IMR-90 (cell line): ENCODE measurements around the gene TUBGCP6. TPM values are rescaled to one million over a fixed set of nuclear protein-coding genes. Genes with fewer than 3 reads are reported as not detected.

ENCODE experiments used
- ATAC-seq: fragments of 200-7000 bp; cut with Tn5 transposase; 2 replicates; pipeline ENCODE4 v1.9.1; 2020; ENCODE audit warnings: low read depth, mild to moderate bottlenecking, moderate library complexity
- BruUV-seq: library from RNA; stranded (reverse); fragments of 400-500 nt; replicated peaks from 2 replicates; lab custom pipeline; 2021; lab: Mats Ljungman, UMichigan
- CTCF ChIA-PET: fragments of 300-600 bp; formaldehyde crosslinking; extraction: SDS; loops from one replicate; lab custom pipeline; 2021; ENCODE audit warnings: antibody characterized with exemption; lab: Yijun Ruan, JAX
- POLR2A ChIA-PET: fragments of 300-600 bp; sonication (Branson Sonifier 250); formaldehyde crosslinking; loops from one replicate; lab custom pipeline; 2022; ENCODE audit warnings: antibody characterized with exemption; ENCODE audit not compliant: unreplicated experiment; lab: Charles Lee
- DNase-seq: peaks from one replicate; pipeline ENCODE4 v3.0.0; 2013
- H2AFZ ChIP-seq: replicated peaks from 2 replicates; pipeline ENCODE3; 2013; ENCODE audit warnings: low read length, mild to moderate bottlenecking; ENCODE audit not compliant: poor library complexity
- H2AK5ac ChIP-seq: 2 replicates; pipeline ENCODE4 v1.6.1; 2013; ENCODE audit warnings: low read depth, low read length, inconsistent platforms
- H2AK9ac ChIP-seq: replicated peaks from 2 replicates; pipeline ENCODE3; 2013; ENCODE audit warnings: mild to moderate bottlenecking, low read depth, low read length, moderate library complexity; ENCODE audit not compliant: poor library complexity
- H2BK120ac ChIP-seq: 2 replicates; pipeline ENCODE4 v1.6.1; 2013; ENCODE audit warnings: low read depth, low read length, inconsistent platforms
- H2BK15ac ChIP-seq: 3 replicates; pipeline ENCODE4 v1.6.1; 2013; ENCODE audit warnings: low read depth, low read length, inconsistent platforms
- H2BK20ac ChIP-seq: 2 replicates; pipeline ENCODE4 v1.6.1; 2013; ENCODE audit warnings: low read depth, mild to moderate bottlenecking, inconsistent platforms, low read length, moderate library complexity
- H2BK5ac ChIP-seq: 2 replicates; pipeline ENCODE4 v1.6.1; 2013; ENCODE audit warnings: mild to moderate bottlenecking, low read depth, low read length, inconsistent platforms; ENCODE audit not compliant: poor library complexity, severe bottlenecking
- H3K14ac ChIP-seq: replicated peaks from 2 replicates; pipeline ENCODE4 v1.6.1; 2013; ENCODE audit warnings: low read depth, low read length, inconsistent platforms
- H3K18ac ChIP-seq: 2 replicates; pipeline ENCODE4 v1.6.1; 2013; ENCODE audit warnings: low read depth, low read length, control low read depth
- H3K23ac ChIP-seq: 2 replicates; pipeline ENCODE4 v1.6.1; 2013; ENCODE audit warnings: low read depth, low read length, inconsistent platforms
- H3K27ac ChIP-seq: 2 replicates; pipeline ENCODE4 v1.5.1; 2013; ENCODE audit warnings: mild to moderate bottlenecking, control low read depth, low read length; ENCODE audit not compliant: insufficient read depth
- H3K27me3 ChIP-seq: 2 replicates; pipeline ENCODE4 v1.6.1; 2013; ENCODE audit warnings: low read length; ENCODE audit not compliant: control insufficient read depth, insufficient read depth
- H3K36me3 ChIP-seq: 2 replicates; pipeline ENCODE4 v1.6.1; 2013; ENCODE audit warnings: low read length, mixed read lengths; ENCODE audit not compliant: control insufficient read depth, insufficient read depth
- H3K4ac ChIP-seq: 2 replicates; pipeline ENCODE4 v1.6.1; 2013; ENCODE audit warnings: low read depth, low read length, inconsistent platforms
- H3K4me1 ChIP-seq: 2 replicates; pipeline ENCODE4 v1.6.1; 2013; ENCODE audit warnings: low read length, mixed read lengths; ENCODE audit not compliant: control insufficient read depth, insufficient read depth
- H3K4me2 ChIP-seq: 2 replicates; pipeline ENCODE4 v1.6.1; 2013; ENCODE audit warnings: low read depth, mild to moderate bottlenecking, control low read depth, low read length, moderate library complexity
- H3K4me3 ChIP-seq: 2 replicates; pipeline ENCODE4 v1.5.1; 2013; ENCODE audit warnings: low read depth, mild to moderate bottlenecking, control low read depth, low read length, moderate library complexity; ENCODE audit not compliant: insufficient read depth
- H3K56ac ChIP-seq: 2 replicates; pipeline ENCODE4 v1.6.1; 2013; ENCODE audit warnings: low read length, inconsistent platforms; ENCODE audit not compliant: insufficient read depth; ENCODE audit errors: extremely low read depth
- H3K79me1 ChIP-seq, 2 experiments: 2 replicates each; pipeline ENCODE4 v1.6.1; 2013; ENCODE audit warnings: low read length in 2 of 2, inconsistent platforms in 1 of 2, low read depth in 1 of 2
- H3K9ac ChIP-seq: 2 replicates; pipeline ENCODE4 v1.6.1; 2013; ENCODE audit warnings: low read depth, low read length, control low read depth
- H3K9me1 ChIP-seq: 2 replicates; pipeline ENCODE4 v1.6.1; 2013; ENCODE audit warnings: low read length, inconsistent platforms; ENCODE audit not compliant: insufficient read depth
- H3K9me3 ChIP-seq: 2 replicates; pipeline ENCODE4 v1.6.1; 2013; ENCODE audit warnings: low read length; ENCODE audit not compliant: control insufficient read depth, insufficient read depth
- H4K20me1 ChIP-seq: 2 replicates; pipeline ENCODE4 v1.6.1; 2013; ENCODE audit warnings: low read length, inconsistent platforms; ENCODE audit not compliant: insufficient read depth
- H4K5ac ChIP-seq: 2 replicates; pipeline ENCODE4 v1.6.1; 2013; ENCODE audit warnings: mild to moderate bottlenecking, low read depth, low read length, control low read depth
- H4K8ac ChIP-seq, 2 experiments: 2 replicates each; pipeline ENCODE4 v1.6.1; 2013; ENCODE audit warnings: low read depth in 2 of 2, low read length in 2 of 2, control low read depth in 1 of 2, inconsistent platforms in 1 of 2
- H4K91ac ChIP-seq: 2 replicates; pipeline ENCODE4 v1.6.1; 2013; ENCODE audit warnings: low read depth, low read length, inconsistent platforms; ENCODE audit not compliant: insufficient read depth
- BHLHE40 ChIP-seq: fragments of 150-350 bp; IDR thresholded peaks from 2 replicates; pipeline ENCODE4 v1.6.1; 2016; ENCODE audit warnings: mild to moderate bottlenecking, low read depth, low read length
- CEBPB ChIP-seq: IDR thresholded peaks from 2 replicates; pipeline ENCODE4 v1.6.1; 2012; ENCODE audit warnings: low read depth, low read length, improper control_type of control experiment
- FOS ChIP-seq: fragments of 150-350 bp; IDR thresholded peaks from 2 replicates; pipeline ENCODE4 v1.6.1; 2016; ENCODE audit warnings: low read depth, low read length
- MAZ ChIP-seq: IDR thresholded peaks from 2 replicates; pipeline ENCODE4 v1.6.1; 2012; ENCODE audit warnings: low read depth, mild to moderate bottlenecking, low read length, improper control_type of control experiment, moderate library complexity, borderline replicate concordance
- MXI1 ChIP-seq: IDR thresholded peaks from 2 replicates; pipeline ENCODE4 v1.6.1; 2012; ENCODE audit warnings: low read depth, mild to moderate bottlenecking, low read length, moderate library complexity, borderline replicate concordance
- POLR2A ChIP-seq: IDR thresholded peaks from 2 replicates; pipeline ENCODE4 v1.6.1; 2012; ENCODE audit warnings: mild to moderate bottlenecking, low read depth, low read length
- RAD21 ChIP-seq: IDR thresholded peaks from 2 replicates; pipeline ENCODE4 v1.6.1; 2012; ENCODE audit warnings: low read length, improper control_type of control experiment
- RCOR1 ChIP-seq: IDR thresholded peaks from 2 replicates; pipeline ENCODE4 v1.6.1; 2012; ENCODE audit warnings: mild to moderate bottlenecking, low read length, improper control_type of control experiment; ENCODE audit not compliant: insufficient replicate concordance
- RFX5 ChIP-seq: IDR thresholded peaks from 2 replicates; pipeline ENCODE4 v1.8.0; 2012; ENCODE audit warnings: low read depth, mild to moderate bottlenecking, low read length, moderate library complexity
- SMC3 ChIP-seq: fragments of 150-350 bp; IDR thresholded peaks from 2 replicates; pipeline ENCODE4 v1.6.1; 2016; ENCODE audit warnings: low read depth, mild to moderate bottlenecking, antibody characterized with exemption, low read length, moderate library complexity
- WGBS, 2 experiments: methylation state at CpG; one replicate each; pipeline versions ENCODE4 v1.1.5 to v1.1.7; 2013; ENCODE audit warnings: missing lambda C conversion rate in 2 of 2; ENCODE audit not compliant: insufficient read length in 1 of 2; ENCODE audit errors: extremely low coverage in 2 of 2; 5-methylcytosine and 5-hydroxymethylcytosine counted together
- dilution Hi-C: fragments of 300-500 bp; cut with HindIII; formaldehyde crosslinking; loops from one replicate; pipeline ENCODE4 v1.14.3; 2018; ENCODE audit warnings: low sequenced_read_pairs; ENCODE audit not compliant: unreplicated experiment
- in situ Hi-C: fragments of 300-500 bp; cut with MboI; formaldehyde crosslinking; loops from 3 replicates; pipeline ENCODE4 v1.14.3; 2019; ENCODE audit warnings: low sequenced_read_pairs, inconsistent platforms, mixed read lengths
- intact Hi-C: fragments of 100-400 bp; cut with micrococcal nuclease; formaldehyde crosslinking; loops from 2 replicates; pipeline ENCODE4 v1.10.0; 2022
- polyA plus RNA-seq, 3 experiments: library from polyadenylated mRNA; depleted of rRNA; stranded (reverse); fragments of >200 nt; gene quantifications; 2 replicates each; pipeline ENCODE4 v1.2.3, GENCODE V29; 2012; ENCODE audit warnings: low replicate concordance in 1 of 3
- total RNA-seq: library from RNA; depleted of rRNA; stranded (reverse); fragments of >200 nt; gene quantifications from 2 replicates; pipeline ENCODE4 v1.2.3, GENCODE V29; 2012
- TF ChIP-seq, protein P1 (sequence below): fragments of 150-350 bp; IDR thresholded peaks from 2 replicates; pipeline ENCODE4 v1.6.1; 2017; ENCODE audit warnings: mild to moderate bottlenecking, antibody characterized with exemption, low read length, low read depth
- TF ChIP-seq, protein P2 (sequence below): fragments of 150-350 bp; IDR thresholded peaks from 2 replicates; pipeline ENCODE4 v1.6.1; 2016; ENCODE audit warnings: low read depth, mild to moderate bottlenecking, low read length, moderate library complexity, borderline replicate concordance

The TUBGCP6 gene
- total and polyA plus RNA-seq, 2 of the 4 experiments (the other 2 are of a cell fraction) = 10.8 to 28.6 TPM

DNA sequence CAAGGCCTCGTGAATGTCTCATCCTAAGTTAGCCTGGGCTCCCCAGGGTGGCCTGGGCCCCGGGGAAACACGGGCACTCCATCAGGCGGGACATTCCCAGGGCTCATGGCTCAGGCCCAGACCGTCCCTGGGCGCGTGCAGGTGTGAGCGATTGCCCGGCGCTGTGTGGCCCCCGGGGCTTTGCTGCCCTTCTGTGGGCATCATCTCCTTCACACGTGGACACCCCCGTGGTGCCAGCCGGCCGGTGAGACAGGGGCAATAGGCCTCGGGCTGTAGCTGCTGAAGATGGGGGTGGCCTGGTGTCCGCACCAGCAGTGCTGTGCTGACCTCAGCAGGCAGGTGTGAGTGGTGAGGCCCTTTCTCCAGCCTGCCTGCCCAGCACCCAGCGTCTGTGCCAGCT, 48.6 kb downstream of the TUBGCP6 start (continued):
- no peak for TF ChIP-seq FOS
- no peak for TF ChIP-seq BHLHE40
- no peak for TF ChIP-seq MXI1
- TF ChIP-seq SMC3 = no peak
- TF ChIP-seq RAD21 = no peak

DNA sequence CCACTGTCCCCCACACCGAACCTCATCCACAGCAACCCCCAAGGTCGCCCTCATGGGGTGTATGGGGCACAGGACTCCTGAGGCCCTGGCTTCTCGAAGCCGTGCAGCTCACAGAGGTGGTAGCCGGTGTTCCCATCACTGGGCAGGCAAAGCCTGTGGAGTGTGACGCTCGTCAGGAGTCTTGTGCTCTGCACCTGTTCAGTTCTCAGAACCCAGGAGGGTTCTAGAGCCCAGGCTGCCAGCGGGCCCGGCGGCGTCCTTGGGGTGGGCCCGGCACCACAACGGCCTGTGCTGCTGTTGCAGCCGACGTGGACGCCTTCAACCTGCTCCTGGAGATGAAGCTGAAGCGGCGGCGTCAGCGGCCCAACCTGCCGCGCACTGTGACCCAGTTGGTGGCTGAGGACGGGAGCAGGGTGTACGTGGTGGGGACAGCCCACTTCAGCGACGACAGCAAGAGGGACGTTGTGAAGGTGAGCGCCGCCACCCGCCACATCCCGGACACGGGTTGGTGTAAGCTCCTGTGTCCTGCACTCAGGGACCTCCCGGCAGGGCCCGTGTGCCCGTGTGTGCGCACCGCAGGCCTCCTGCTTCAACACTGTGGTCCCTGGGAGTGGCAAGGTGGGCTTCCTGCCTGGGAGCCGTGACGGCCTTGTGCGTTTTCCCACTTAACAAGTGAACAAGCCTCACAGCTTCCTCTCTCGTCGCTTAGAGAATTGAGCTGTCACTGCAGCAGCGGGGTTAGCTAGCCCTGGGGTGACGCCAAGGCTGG, 50.6 kb downstream of the TUBGCP6 start:
- H3K9me3 ChIP-seq = no peaks in the 10 kb centered on the region
- 0 out of 2 replicates have a peak, but pooled peaks cover 3% of the 10 kb centered on the region for H3K9me1 ChIP-seq
- ChIA-PET POLR2A (no interaction called here), CTCF (interaction anchor here (0.6 kb wide), 1 partner anchor 207 kb away, joined by 3 read pairs; no protein-coding TSS in a partner anchor)
- H2AFZ ChIP-seq = no peak overlapping the region
- no peak overlapping the region for H4K8ac ChIP-seq
- no peak overlapping the region for H3K27ac ChIP-seq
- H3K36me3 ChIP-seq = peaks cover 34% of the 10 kb centered on the region
- no peak overlapping the region for H2AK9ac ChIP-seq
- intact Hi-C loops = no loop called here
- H3K23ac ChIP-seq = no peak overlapping the region
- H3K4ac ChIP-seq = no peak overlapping the region
- H3K4me3 ChIP-seq = no peak overlapping the region
- H4K20me1 ChIP-seq = peaks cover 35% of the 10 kb centered on the region
- no peaks in the 10 kb centered on the region for H3K27me3 ChIP-seq
- in situ Hi-C loops = no loop called here
- no peak overlapping the region for H3K14ac ChIP-seq
- peaks cover 13% of the 10 kb centered on the region; the same call in 1 of the 2 replicates for H3K4me1 ChIP-seq
- no peak overlapping the region for H3K56ac ChIP-seq
- H2BK5ac ChIP-seq = no peak overlapping the region
- BruUV-seq = no TSS peak
- no peak overlapping the region for H2BK120ac ChIP-seq
- H4K5ac ChIP-seq = no peak overlapping the region
- H3K9ac ChIP-seq = no peak overlapping the region
- H2BK20ac ChIP-seq = no peak overlapping the region
- H4K91ac ChIP-seq = no peak overlapping the region
- no peak for DNase-seq
- H3K18ac ChIP-seq = no peak overlapping the region
- no peak overlapping the region for H3K4me2 ChIP-seq
- H2AK5ac ChIP-seq = no peak overlapping the region
- peaks cover 6 to 43% of the 10 kb centered on the region in 2 experiments; a peak in 3 of 4 replicates for H3K79me1 ChIP-seq
- dilution Hi-C loops = no loop called here
- 92% methylated on average over 33 of the region's 44 CpGs; no CpG with 5 or more reads in 1 of the 2 experiments for WGBS, 2 experiments
- no peak for ATAC-seq
- H2BK15ac ChIP-seq = no peak overlapping the region
- TF ChIP-seq MAZ (no peak), RCOR1 (no peak), CEBPB (no peak), BHLHE40 (no peak), MXI1 (no peak), RAD21 (no peak), FOS (no peak), SMC3 (no peak), POLR2A (no peak), RFX5 (no peak)
- TF ChIP-seq, protein P1, sequence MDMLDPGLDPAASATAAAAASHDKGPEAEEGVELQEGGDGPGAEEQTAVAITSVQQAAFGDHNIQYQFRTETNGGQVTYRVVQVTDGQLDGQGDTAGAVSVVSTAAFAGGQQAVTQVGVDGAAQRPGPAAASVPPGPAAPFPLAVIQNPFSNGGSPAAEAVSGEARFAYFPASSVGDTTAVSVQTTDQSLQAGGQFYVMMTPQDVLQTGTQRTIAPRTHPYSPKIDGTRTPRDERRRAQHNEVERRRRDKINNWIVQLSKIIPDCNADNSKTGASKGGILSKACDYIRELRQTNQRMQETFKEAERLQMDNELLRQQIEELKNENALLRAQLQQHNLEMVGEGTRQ = no peak
- TF ChIP-seq, protein P2, sequence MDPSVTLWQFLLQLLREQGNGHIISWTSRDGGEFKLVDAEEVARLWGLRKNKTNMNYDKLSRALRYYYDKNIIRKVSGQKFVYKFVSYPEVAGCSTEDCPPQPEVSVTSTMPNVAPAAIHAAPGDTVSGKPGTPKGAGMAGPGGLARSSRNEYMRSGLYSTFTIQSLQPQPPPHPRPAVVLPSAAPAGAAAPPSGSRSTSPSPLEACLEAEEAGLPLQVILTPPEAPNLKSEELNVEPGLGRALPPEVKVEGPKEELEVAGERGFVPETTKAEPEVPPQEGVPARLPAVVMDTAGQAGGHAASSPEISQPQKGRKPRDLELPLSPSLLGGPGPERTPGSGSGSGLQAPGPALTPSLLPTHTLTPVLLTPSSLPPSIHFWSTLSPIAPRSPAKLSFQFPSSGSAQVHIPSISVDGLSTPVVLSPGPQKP = no peak
